ENCODE data around the gene TSPAN18.

Gene TSPAN18

DNA sequence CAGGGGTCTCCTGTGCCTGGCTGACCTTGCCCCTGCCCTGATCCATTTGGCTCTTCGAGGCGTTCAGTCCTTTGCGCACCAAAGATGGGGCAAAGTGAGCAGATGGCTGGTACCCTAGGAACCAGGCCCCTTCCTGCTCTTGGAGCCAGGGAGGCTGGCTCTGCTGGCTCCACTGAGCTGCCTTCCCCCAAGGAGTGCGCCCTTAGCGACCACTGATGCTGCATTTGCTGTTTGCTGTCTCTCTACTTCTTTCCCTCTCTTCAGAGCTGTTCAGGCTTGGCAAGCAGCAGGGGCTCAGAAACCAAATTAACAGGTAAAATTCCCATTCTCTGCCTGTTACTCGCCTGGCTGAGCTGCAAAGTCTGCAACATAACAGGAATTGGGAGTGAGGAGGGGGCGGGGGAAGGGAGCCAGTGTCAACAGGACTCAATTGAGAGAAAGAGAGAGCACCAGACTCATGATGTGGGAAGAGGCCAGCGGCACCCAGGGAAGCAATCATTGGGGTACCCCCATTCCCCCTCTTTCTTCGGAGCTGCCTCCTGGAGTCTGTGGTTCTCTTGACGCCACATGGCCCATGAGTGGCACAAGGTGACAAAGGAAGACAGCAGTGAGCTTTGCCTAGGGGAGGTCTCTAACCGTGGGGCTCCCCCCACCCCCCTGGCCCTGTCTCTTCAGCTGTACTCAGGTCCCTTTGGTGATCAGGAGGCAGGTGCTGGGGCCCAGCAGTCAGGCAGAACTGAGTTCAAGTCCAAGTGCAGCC is 121.6 kb downstream of the TSPAN18 start:
- no peak for DNase-seq (ENCODE audit: low read depth)

DNA sequence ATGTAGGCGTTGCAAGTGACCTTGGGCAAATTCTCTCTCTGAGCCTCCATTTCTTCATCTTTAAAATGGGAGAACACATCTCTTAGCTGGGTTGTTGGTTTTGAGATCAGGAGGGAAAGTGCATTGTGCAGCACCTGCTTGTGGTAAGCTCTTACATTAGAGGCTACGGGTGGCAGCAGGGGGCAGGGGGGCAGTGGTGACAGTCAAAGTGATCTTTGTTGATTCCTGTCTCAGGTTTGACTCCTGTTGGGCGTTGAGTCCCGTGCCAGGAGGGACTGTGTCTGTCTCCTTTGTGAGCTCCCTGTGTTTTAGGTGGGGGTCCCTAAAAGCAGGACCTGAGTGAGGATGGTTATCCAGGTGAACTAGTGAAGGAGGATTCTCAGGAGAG is 122.2 kb downstream of the TSPAN18 start:
- DNase-seq (ENCODE audit: low read depth) = no peak

DNA sequence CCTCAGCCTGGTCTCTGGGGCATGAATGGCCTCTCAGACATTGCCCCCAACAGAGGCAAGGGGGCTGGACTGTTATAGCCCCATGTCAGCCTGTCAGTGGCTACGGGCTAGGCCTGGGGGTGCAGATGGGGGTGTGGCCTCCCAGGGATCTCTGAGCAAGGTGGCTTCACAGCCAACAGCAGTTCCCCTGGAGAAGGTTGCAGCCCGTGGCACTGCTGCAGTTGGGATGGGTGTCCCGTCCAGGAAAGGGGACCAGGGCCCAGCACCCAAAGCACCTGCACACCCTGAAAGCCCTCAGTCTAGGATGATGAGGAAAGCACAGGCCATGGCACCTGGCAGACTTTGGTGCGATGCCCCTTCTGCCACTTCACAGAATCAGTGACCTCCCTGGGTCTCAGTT is 122.7 kb downstream of the TSPAN18 start:
- DNase-seq (ENCODE audit: low read depth) = no peak

DNA sequence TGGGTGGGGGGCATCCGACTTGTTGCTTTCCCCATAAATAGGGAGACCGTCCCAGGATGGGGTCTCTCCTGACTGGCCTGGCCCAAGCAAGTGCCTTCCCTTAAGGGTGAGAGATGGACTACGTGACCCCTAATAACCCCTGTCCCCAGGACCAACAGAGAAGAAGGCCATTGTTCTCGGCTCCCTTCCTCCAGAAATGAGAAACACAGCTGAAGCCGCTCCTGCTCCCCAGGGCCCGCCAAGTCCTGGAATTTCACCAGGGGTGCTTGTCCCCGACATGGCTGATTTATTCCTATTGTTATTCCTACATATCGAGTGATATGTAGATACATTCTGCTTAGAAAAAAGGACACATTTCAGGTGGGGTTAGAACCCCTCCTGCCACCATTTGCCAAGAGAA is 123.2 kb downstream of the TSPAN18 start:
- no peak for DNase-seq (ENCODE audit: low read depth)

DNA sequence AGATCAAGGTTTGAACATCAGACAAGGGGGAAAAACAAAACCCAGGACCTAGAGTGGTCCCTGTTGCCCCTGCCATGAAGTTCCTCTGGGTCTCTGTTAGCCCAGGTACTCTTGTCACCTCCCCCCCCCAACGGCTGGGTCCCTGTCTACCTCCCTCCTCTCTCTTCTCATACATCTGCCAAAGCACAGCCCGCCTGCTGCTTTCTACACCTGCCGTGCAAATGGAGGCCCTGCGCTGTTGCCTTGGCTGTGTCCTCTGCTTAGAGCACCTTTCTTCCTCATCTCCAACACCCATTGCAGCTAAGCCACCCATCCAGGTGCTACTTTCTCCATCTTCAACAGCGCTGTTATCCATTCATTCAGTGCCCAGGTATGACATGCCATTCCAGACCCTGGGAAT is 124.7 kb downstream of the TSPAN18 start:
- no peak for DNase-seq (ENCODE audit: low read depth)

DNA sequence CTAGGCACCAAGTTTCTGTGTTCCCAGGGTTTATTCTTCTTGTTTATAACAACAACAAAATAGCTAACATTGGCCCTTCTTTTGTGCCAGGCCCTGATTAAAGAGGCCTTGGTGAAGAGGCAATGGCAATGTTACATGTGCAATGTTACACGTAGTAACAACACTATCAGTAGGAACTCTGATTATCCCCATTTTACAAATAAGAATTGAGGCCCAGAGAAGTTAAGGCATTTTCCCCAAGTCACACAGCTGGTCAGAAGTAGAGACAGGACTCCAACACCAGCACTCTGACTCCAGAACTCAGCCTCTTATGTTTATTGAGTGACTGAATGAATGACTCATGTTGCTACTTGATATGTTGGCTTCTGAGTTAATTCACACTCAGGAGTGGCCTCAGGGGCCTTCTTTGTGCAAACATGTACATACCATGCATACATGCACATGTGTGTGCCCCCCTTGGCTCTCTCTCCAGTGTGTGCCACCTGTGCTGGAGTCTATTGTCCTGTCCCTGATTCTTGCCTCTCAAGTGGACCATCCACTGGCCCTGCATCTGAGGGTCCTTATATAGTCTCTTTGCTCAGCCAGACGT is 125.5 kb downstream of the TSPAN18 start:
- no peak for DNase-seq (ENCODE audit: low read depth)

DNA sequence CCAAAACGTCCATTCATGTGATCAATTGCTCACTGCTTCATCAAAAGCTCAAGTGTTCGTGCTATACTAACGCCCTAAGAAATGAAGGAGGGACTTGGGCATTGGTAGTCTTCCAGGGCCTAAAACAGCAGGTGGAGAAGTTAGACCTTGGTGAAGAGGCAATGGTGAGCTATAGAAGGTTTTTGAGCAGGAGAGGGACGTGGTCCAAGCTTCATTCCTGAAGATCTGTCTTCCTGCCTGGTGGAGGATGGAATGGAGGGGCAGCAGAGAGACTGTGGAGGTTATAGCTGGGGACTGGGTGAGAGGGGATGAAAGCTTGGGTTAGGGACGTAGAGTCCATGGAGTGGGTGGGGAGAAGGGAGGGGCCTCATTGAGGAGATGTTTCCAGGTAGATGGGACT is 126.2 kb downstream of the TSPAN18 start:
- no peak for DNase-seq (ENCODE audit: low read depth)

DNA sequence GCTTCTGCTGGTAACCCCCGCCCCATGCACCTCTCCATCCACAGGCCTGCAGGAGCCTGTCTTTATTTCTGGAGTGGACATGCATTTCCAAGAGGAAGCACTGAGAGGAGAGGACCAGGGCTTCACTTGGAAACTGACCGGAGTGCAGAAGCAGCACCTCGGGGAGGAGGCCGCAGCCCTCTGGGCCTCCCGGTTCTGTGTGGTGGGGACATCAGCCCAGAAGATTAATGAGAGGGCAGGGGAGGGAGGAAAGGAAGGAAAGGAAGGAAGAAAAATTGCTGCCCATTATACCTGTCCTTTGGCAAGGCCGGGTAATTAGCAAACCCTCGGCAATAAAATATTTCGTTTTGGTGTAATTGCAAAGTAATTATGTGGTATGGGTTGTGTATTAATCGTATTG is 126.9 kb downstream of the TSPAN18 start:
- DNase-seq (ENCODE audit: low read depth) = no peak

DNA sequence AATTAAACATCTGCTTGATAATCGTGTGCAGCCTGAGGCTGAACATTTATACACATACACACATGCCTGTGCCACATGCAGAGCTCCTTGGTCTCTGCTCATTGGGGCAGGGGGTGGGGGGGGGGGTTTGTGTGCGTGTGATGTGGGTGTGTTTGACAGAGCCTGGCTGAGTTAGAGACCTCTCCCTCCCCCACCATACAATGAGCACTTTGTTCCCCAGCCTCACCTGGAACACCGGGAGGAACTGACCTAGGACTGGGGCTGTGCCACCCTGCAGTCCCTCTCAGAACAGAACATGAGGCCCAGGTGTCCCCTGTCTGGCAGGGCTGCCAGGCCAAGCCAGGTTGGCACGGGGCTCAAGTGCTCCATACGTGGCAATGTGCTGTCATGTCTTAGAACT is 127.3 kb downstream of the TSPAN18 start:
- DNase-seq (ENCODE audit: low read depth) = no peak

DNA sequence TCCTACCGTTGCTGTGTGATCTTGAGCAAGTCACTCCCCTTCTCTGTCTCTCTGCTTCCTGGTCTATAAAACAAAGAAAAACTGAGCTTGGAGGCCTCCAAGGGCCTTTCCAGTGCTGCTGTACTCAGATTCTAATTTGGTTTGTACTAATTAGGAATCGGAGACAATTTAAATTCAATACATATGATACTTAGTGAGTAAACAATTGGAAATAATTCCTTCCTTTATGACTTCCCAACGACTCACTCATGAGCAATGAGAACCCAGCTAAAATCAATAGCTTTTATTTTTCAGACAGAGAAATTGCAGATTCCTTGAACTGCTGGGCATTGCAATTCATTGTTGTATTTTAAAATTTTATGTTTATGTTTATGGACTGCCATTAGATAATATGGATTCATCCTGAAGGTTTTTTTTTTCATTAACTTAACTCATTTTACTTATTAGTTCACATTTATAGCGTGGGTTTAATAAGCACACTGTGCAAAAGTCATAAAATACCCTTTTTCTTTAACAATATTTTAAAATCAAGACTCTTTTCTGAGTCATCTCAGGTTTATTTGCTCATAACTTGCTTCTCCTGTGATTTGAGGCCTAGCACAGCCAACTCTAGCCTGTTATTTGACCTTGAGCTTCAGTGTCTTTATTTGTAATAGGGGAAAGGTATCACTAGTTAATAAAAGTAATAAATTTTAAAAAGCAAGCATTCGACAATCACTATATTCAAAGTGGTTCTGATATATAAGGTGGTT is 128.2 kb downstream of the TSPAN18 start:
- DNase-seq (ENCODE audit: low read depth) = no peak

DNA sequence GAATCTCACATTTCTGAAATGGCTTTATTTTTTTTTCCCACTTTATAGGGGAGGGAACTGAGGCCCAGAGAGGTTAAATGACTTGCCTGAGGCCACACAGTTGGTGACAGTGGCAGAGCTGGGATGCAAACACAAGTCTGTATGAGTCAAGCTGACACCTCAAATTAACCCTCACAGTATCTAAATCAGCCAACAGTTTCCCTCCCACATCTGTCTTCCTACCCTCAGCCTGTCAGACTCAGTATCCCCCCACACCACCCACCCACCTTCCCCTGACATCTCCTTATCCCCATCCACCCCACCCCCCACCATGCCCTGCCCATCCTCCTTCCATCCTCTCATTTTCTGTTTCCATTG is 128.7 kb downstream of the TSPAN18 start:
- DNase-seq (ENCODE audit: low read depth) = no peak

DNA sequence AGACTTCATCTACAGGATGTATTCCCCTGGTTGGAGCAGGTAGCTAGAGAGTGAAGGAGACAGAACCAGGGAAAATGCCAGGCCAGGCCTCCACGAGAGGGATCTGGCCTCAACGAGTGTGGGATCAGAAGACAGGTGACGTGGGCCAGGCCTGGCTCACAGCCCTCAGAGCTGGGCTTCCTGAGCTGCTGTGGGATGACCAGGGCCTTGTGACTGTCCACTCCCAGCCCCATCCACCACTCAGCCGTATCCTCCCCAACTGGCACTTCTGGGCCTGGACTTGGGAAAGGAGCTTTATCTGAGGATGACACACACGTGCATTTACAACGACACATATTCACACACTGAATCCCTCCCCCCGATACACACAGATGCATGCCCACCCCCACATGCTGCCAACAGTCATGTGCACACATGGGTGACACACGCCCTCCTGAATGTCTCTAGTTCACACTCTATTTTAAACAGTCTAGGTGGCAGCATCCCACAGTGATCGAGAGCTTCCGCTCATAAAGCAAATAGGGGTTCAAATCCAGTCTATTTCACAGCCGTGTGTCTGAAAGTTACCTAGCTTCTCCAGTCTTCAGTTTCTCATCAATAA is 130.8 kb downstream of the TSPAN18 start:
- DNase-seq (ENCODE audit: low read depth) = no peak

DNA sequence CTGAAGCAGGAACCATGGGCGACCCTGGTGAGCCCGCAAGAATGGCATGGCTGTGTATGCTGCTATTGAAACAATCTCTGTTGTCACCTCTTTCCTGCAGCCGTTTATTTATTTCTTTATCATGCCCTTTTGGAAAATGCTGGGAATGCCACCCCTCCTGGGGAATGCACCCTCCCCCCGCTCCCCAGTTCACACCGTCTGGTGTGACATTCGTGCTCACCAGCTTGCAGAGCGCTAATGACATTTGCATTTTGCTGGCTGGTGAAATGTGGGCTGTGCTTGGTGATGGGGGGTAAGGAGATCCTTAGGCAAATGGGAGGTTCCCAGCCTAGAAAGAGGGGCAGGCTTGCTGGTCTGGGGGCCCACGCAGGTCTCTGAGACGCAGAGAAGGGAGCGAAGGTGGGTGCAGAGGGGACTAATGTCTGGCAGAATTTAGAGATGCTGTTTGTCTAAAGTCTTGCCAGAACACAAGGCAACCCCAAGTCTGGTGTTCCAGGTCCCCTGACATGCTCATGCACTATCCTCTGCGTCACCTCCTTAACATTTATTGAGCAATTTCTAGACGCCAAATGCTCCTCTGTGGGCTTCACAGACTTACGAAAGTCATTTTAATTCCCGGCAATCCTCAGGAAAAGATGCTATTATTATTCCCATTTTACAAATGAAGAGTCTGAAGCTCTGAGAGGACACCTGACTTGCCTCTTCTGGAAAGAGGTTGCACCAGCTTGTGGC is 132.2 kb downstream of the TSPAN18 start:
- no peak for DNase-seq (ENCODE audit: low read depth)

DNA sequence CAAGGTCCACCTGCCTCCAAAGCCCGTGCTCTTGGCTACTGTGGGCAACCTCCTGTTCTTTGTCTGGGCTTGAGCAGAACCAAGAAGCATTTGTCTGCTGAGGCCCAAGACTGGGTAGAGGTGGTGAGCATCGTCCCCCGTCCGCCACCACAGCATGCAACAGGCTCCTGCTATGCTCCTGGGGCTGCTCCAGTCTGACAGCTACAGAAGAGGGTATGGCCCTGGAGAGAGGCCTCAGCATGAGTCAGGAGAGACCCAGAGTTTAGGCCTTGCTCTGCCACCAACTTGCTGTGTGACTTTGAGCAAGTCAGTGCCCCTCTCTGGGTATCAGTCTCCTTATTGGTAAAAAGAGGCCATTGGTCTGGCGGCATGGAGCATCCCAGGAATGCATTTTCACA is 132.8 kb downstream of the TSPAN18 start:
- no peak for DNase-seq (ENCODE audit: low read depth)

DNA sequence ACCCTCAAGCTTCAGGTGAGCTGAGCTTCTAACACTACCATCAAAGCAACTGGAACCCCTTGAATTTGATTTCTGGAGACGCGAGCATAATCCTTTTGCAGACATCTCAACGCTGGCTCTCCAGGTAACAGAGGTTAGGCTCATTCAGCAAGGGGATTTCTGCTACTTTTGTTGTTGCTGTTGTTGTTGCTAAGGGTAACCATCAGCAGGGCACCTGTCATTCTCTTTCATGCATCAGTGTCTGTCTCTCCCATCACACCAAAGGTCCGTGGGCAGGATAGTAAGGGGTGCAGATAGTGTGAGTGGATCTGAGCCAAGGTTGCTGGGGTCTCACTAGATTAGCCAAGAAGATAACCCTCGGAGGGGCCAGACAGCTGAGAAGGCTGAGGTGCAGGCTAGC is 133.6 kb downstream of the TSPAN18 start:
- no peak for DNase-seq (ENCODE audit: low read depth)

DNA sequence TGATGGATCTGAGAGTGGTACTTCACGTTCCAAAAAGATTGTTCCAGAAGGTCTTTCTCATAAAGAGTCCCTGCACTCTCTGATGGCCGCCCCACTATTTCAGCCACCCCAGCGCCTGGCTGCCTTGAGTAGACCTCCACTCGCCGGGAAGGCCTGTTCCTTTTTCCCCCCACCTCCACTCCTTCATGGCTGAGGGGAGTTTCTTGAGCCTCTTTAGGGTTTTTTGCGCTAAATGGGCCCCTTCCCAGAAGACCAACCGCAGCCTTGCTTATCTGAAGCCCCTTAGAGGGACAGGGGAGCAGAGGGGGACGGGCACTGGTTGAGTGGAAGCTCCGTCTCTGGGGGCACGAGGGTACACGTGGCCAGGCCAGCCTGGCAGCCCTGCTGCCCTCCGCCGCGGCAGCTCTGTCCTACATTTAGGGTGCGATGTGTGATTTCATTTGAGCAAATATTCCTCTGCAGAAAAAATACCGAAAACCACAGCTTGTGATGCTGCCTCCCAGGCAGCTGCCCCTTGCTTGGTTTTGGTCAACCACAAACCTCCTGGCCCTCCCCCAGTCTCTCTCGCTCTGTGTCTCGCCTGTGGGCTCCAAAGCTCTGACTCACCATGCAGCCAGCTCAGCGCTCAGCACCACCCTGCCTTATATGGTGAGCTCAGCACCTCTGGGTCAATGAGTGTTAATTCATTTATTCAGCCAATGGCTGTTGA is 135.2 kb downstream of the TSPAN18 start:
- DNase-seq (ENCODE audit: low read depth) = peak; percentile 71

DNA sequence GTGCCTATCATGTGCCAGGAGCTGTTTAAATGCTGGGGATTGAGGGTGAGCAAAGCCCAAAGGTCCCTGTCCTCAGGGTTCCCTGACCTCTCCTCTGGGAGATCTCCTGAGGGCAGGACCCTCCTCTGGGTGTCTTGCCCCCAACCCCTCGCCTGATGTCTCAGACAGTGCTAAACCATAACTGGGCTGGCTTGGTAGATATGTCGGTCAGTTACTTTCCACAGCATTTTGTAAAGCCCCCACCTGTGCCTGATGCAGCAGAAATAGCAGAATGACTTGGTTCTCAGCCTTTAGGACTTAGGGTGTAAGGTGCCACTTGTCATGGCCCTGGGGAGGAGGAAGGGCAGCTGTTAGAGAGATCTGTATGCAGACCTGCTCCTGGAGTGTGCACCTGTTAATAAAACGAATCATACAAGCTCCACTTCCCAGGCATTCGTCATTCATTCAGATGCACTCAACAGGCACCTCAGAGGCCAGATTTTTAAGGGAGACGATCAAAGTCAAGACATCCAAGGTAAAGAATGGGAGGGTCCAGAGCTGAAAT is 135.9 kb downstream of the TSPAN18 start:
- no peak for DNase-seq (ENCODE audit: low read depth)

DNA sequence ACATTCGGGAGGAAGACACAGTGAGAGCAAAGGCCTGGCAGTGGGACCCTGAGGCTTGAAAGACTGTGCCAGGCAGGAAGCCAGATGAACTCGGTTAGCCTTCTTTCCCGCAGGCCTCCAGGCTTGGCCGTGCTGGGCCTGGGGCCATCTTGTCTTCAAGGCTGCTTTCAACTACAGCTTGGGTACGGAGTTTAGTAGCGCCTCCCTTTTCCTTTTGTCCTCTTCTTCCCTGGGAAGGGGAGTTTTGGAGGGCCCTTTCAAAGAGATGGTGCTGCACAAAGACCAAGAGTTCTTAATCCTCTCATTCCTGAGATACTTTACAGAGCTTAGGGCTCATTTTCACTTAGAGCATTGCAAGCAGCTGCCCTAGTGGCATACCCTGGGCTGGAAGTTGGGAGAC is 136.5 kb downstream of the TSPAN18 start:
- DNase-seq (ENCODE audit: low read depth) = no peak

DNA sequence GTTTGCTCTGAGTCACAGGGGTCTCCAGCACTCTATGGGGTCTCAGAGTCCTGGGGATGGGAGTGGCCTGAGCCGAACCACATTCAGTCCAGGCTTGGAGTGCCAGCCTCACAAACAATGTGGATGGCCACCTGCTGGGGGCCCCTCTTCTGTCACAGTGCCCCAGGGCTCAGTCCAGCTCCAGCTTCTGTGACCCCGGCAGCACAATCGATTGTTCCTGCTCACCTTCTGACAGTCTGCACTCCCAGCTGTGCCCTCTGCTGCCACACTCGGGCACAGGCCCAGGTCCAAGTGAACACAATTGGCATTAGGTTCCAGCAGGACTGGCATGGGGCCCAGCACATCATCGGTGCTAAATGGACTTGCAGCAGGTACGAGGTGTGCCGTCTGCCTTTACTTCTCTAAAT is 139.1 kb downstream of the TSPAN18 start:
- DNase-seq (ENCODE audit: low read depth) = no peak

DNA sequence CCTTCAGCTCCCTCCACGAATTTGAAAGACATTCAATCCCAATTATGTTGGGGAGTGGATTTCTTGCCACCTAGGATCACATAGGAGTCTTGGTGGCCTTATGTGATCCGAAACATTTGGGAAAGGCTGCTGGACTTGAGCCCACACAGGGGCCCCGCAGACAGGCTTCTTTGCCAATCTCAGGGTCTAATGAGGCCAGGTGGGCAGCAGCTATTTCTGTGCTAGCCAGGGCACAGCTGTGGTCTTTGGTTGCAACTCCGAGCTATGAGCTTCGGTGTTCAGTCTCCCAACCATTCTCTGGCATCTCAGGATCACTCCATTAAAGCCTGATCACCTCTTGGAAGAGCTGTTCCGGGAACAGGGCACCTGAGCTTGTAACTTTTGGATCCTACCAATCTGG is 139.5 kb downstream of the TSPAN18 start:
- DNase-seq (ENCODE audit: low read depth) = no peak

DNA sequence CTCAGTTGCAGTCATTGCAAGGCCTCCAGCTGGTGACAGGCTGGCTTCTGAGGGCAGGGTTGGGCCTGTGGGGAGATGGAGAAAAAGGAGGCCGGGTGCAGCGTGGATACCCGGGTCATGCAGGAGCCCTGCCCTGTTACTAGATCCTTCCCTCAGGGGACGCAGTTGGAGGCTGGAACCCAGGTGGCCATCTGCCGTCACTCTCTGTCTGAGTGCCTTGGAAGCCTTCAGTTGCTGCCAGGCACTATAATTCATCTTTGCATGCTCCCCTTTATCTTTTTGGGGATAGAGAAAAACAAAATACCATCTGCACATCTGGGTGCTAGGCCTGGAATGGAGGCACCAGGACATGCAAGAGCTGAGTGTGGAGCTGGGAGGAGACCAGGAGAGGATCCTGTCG is 141.3 kb downstream of the TSPAN18 start:
- no peak for DNase-seq (ENCODE audit: low read depth)

Measured in activated gamma-delta T cell treated with anti-CD3 and anti-CD28 coated beads, Interleukin-2, amount 50 U/mL, for 16 hours (primary cell).